Stomach (tissue), 4 donors: ENCODE measurements around the gene CDH23.

ENCODE experiments used
- CTCF ChIP-seq, 7 experiments: fragments of 450-650 bp in 4 of 7; fragments of 200-600 bp in 3 of 7; sonication (generic) in 3 of 7; IDR thresholded peaks; one replicate each; pipeline ENCODE4 v1.5.1; 2016 to 2019; ENCODE audit warnings: antibody characterized with exemption in 7 of 7, control low read depth in 2 of 7, mild to moderate bottlenecking in 1 of 7
- EP300 ChIP-seq: sonication (generic); formaldehyde crosslinking; IDR thresholded peaks from one replicate; pipeline ENCODE4 v1.6.1; 2017; ENCODE audit warnings: antibody characterized with exemption

GRCh38 chr10:71513540-71513853 is 116.8 kb downstream of the CDH23 start:
- TF ChIP-seq CTCF (IDR thresholded peaks at IDR 0.05) (no peak), EP300 (no peak)
